ENCODE results near the gene HMX1. TPM values are rescaled to one million over a fixed set of nuclear protein-coding genes. Genes with fewer than 3 reads are reported as not detected.

The HMX1 gene
- total RNA-seq, 4 donors from 2014 or later = not detected

DNA sequence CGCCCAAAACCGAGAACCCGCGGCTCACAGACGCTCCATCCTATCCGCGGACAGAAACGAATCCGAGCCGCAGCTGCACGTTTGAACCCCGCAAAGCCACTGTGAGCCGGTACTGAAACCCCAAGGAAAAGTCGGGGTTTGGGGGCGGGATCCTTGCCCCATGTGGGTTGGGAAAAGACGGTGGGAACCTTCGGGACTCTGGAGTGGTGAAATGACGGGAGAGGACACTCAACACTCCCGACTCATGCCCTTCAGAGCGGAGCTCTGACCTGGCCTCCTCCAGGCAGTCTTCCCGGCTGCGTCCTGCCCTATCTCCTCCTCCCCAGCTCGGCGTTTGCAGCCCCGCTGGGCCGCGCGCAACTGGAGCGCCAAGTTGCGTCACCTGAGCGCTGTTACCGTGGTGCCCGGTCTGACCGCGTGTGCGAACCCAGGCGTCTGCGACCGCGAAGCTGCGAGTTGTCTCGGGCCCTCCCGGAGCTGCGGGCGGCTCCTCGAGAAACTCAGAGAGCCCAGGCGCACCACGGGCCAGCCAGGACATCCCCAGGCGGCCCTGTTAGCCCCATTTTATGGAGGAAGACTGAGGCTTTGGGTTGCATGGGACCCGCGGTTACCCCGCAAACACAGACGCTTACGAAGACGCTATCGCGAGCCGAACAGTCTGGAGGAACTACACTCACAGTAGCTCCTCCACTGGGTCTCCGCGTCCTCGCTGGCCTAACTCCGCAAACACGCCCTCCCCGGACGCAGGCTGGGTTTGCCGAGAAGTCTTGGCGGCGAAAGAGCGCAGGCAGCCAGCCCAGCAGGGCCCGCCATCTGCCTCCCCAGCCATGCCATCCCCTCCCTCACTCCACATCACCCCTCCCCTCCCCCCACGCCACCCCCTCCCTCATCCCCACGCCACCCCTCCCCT lies 20.3 kb upstream of the HMX1 start:
- Histone ChIP-seq H3K4me1 (peaks cover 0 to 28% (median 5%) of the 10 kb centered on the region in 3 donors), H3K36me3 (no peaks in the 10 kb centered on the region), H3K27me3 (peaks cover 100% of the 10 kb centered on the region), H3K4me3 (no peak overlapping the region), H3K9me3 (peaks cover 0 to 7% (median 0%) of the 10 kb centered on the region in 3 donors), H3K27ac (no peak overlapping the region)
- 0 to 40% methylated on average over 1 to 3 of the region's 72 CpGs for WGBS, 2 donors (ENCODE audit: low coverage in 1 of 2)
- ATAC-seq = no peak
- TF ChIP-seq POLR2A (IDR thresholded peaks at IDR 0.05) = no peak
- TF ChIP-seq POLR2AphosphoS5 (IDR thresholded peaks at IDR 0.05) = no peak
- no peak for TF ChIP-seq EP300 (IDR thresholded peaks at IDR 0.05)
- TF ChIP-seq, protein P1, sequence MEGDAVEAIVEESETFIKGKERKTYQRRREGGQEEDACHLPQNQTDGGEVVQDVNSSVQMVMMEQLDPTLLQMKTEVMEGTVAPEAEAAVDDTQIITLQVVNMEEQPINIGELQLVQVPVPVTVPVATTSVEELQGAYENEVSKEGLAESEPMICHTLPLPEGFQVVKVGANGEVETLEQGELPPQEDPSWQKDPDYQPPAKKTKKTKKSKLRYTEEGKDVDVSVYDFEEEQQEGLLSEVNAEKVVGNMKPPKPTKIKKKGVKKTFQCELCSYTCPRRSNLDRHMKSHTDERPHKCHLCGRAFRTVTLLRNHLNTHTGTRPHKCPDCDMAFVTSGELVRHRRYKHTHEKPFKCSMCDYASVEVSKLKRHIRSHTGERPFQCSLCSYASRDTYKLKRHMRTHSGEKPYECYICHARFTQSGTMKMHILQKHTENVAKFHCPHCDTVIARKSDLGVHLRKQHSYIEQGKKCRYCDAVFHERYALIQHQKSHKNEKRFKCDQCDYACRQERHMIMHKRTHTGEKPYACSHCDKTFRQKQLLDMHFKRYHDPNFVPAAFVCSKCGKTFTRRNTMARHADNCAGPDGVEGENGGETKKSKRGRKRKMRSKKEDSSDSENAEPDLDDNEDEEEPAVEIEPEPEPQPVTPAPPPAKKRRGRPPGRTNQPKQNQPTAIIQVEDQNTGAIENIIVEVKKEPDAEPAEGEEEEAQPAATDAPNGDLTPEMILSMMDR (IDR thresholded peaks at IDR 0.05) = no peak

- Histone ChIP-seq H3K9me3 (peaks cover 0 to 8% (median 0%) of the 10 kb centered on the region in 3 donors), H3K27me3 (peaks cover 100% of the 10 kb centered on the region), H3K36me3 (no peaks in the 10 kb centered on the region), H3K27ac (no peak overlapping the region), H3K4me1 (peaks cover 0 to 28% (median 5%) of the 10 kb centered on the region in 3 donors), H3K4me3 (no peak overlapping the region)
- no peak for ATAC-seq
- no peak for TF ChIP-seq EP300 (IDR thresholded peaks at IDR 0.05)
- TF ChIP-seq, protein P1 (IDR thresholded peaks at IDR 0.05) = no peak
- TF ChIP-seq POLR2A (IDR thresholded peaks at IDR 0.05) = no peak
- WGBS, 2 donors (ENCODE audit: low coverage in 1 of 2) = 20% methylated on average over 1 of the region's 15 CpGs; no CpG with 5 or more reads in 1 of the 2 donors
These were observed 19.6 kb upstream of the HMX1 start for GRCh38 chr4:8891255-8891645.

DNA sequence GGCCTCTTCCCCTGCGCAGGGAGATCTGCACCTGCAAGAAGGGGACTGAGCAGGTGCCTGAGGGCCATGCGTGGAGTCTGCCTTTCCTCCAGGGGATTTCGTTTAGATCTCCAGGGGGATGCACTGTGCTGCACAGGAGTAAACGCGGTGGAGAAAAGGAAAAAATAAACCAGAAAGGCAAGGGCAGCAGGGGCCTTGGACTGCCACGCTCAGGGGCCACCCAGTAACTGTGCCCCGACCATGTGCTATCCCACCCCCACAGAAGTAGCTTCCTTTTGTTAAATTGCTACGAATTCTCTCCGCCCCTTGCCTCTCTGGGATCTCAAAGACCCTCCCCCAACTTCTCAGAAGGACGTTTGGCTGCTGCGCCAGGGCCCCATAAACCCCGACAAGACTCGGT lies 17.2 kb upstream of the HMX1 start:
- WGBS, 2 donors (ENCODE audit: low coverage in 1 of 2) = 0 to 15% methylated on average over 1 to 5 of the region's 13 CpGs
- H3K36me3 ChIP-seq = no peaks in the 10 kb centered on the region
- ATAC-seq = no peak

DNA sequence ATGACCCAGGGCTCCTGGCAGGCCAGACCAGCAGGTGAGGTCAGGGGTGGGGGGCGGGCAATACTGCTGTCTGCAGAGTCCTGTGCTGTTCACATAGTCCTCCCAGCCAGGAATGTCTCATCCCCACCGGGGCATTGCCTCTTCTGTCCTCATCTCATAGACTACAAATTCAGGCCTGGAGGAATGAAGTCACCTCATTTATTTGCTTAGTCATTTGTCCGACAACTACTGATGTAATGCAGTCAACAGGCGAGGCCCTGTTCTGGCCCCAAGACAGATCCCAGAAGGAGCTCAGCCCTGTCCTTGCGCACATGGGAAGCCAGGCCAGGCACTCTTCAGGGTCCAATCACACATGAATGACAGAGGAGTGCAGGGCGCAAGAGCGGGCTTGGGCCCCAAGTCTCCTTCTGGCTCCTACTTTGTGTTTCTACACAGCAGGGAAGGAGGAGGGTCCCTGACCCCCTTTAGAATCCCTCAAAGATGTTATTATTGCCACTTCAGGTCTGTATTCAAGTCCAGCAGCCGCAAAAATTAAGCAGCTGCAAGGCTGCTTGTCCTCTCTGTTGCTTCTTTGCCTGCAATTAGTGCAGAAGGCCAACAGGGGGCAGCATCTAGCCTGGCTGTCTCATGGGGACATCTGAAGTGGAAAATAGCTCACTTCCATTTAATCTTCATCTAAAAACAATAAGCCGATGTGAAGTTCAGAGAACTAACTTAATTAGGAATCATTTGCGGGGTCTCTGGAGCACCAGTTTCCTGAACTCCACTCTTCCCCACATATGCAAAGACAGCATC lies 15.2 kb upstream of the HMX1 start:
- ATAC-seq = no peak
- Histone ChIP-seq H3K36me3 (no peaks in the 10 kb centered on the region), H3K27me3 (peaks cover 89% of the 10 kb centered on the region), H3K27ac (no peak overlapping the region), H3K4me1 (peaks cover 0 to under 1% (median 0%) of the 10 kb centered on the region in 3 donors), H3K9me3 (peaks cover 0 to 8% (median 0%) of the 10 kb centered on the region in 3 donors), H3K4me3 (no peak overlapping the region)
- 82 to 89% methylated on average over 2 to 6 of the region's 10 CpGs for WGBS, 2 donors (ENCODE audit: low coverage in 1 of 2)
- TF ChIP-seq EP300 (IDR thresholded peaks at IDR 0.05) (no peak), POLR2A (IDR thresholded peaks at IDR 0.05) (no peak), POLR2AphosphoS5 (IDR thresholded peaks at IDR 0.05) (no peak)
- TF ChIP-seq, protein P1 (IDR thresholded peaks at IDR 0.05) = no peak

More for the DNA sequence above, 17.2 kb upstream of the HMX1 start:
- Histone ChIP-seq H3K4me1 (peaks cover 0 to 21% (median 5%) of the 10 kb centered on the region in 3 donors), H3K27me3 (peaks cover 90% of the 10 kb centered on the region), H3K4me3 (no peak overlapping the region), H3K27ac (no peak overlapping the region), H3K9me3 (peaks cover 0 to 8% (median 0%) of the 10 kb centered on the region in 3 donors)
- TF ChIP-seq EP300 (IDR thresholded peaks at IDR 0.05) = no peak
- no peak for TF ChIP-seq POLR2AphosphoS5 (IDR thresholded peaks at IDR 0.05)
- TF ChIP-seq, protein P1 (IDR thresholded peaks at IDR 0.05) = no peak

Data from gastroesophageal sphincter (tissue), 4 donors.